Activated CD4-positive, alpha-beta T cell treated with anti-CD3 and anti-CD28 coated beads for 24 hours (primary cell): Measurements from ENCODE around the gene HPDL.

Source experiments
- DNase-seq, 2 donors: peaks; one replicate each; pipeline ENCODE4 v3.0.0-alpha.2; 2020; ENCODE audit warnings: low read depth in 2 of 2

HPDL gene

DNA sequence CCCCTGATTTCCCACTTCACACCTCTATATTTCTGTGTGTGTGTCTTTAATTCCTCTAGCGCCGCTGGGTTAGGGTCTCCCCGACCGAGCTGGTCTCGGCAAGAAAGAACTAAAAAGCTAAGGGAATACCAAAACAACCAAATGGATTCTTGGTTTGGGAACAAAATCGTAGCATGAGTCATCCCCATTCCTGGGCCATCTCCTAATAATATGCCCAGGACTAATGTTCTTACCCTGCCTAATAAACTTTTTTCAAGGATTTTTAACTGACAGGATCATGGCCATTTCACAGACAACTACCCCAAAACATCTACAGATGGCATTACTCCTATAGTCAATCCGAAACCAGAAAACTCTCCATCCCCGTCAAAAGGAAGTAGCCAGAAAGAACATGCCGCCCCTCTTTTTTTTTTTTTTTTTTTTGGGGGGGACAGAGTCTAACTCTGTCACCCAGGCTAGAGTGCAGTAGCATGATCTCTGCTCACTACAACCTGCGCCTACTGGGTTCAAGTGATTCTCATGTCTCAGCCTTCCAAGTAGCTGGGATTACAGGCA lies 4.1 kb upstream of the HPDL start:
- DNase-seq = no peak

DNA sequence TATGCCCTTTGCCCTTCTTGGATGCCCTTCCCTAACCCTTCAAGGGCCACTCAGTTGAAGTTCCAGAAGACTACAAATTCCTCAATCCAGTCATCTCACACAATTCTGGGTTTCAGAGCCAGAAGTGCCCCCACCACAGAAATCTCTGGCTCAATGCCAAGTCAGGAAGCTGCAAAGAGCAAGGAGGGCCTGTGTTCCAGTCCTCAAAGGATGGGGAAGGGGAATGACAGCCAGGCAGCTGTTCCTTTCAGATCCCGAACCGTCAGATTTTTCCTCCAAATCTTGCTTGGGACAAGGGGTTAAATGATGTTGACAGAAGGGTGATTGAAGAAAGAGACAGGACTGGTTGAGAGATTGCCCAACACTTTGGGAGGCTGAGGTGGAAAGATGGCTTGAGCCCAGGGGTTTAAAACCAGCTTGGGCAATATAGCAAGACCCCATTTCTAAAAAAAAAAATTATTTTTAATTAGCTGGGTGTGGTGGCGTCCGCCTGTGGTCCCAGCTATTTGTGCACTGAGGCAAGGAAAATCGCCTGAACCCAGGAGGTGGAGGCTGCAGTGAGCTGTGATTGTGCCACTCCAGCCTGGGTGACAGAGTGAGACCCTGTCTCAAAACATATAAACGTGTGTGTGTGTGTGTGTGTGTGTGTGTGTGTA lies 716 bp upstream of the HPDL start:
- DNase-seq = no peak

DNA sequence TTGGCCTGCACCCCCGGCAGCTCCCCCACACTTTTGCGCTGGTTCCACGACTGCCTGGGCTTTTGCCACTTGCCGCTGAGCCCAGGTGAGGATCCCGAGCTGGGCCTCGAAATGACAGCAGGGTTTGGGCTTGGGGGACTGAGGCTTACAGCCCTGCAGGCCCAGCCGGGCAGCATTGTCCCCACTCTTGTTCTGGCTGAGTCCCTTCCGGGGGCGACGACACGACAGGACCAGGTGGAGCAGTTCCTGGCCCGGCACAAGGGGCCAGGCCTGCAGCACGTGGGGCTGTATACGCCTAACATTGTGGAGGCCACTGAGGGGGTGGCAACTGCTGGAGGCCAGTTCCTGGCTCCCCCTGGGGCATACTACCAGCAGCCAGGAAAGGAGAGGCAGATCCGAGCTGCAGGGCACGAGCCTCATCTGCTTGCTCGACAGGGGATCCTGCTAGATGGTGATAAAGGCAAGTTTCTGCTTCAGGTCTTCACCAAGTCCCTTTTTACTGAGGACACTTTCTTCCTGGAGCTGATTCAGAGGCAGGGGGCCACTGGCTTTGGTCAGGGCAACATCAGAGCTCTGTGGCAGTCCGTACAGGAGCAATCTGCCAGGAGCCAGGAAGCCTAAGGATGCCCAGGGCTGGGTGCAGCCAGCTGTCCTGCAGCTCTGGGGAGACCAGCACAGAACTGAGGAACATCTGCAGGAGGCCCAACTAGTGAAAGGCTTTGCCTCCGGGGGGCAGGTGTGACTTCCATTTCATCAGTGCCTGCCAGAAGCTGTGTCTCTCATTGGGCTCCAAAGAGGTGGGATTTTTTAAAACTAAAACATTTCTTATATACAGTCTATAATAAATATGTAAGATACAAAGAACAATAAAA lies 1.2 kb downstream of the HPDL start:
- DNase-seq = no peak

DNA sequence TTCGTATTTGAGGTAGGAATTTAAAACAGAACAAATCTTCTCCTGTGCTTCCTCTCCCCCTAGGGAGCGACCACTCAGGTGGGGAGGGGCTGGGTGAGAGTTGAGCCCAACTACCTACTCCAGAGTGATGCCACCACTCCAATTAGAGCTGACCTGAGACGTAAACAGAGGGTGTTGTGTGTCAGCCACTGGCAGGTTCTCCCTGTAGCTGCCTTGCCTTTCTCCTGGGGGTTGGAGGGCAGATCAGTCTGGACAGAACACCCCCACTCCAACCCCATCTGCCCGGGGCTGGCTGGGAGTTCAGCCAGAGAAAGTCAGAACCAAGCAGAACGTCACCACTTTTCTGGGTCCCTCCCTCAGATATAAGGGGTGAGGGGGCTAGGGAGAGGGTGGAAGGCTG lies 2.0 kb downstream of the HPDL start:
- no peak for DNase-seq

DNA sequence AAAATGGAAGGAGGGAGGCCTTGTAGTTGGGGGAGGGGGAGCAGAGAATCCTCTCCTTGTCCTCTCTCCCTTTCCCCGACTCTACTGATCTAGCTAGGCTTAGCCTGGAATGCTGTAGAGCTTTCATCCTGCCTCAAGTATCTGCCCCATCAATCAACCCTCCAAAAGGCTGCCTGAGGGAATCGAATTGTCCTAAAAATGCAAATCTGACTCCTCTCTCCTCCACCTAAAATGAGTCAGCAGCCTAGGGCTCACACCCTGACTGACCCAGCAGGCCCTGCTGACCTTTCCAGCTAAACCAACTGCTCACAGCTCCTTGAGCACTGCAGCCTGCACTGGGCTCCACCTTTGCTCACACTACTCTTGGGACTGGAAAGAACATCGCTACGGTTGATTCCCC lies 2.8 kb downstream of the HPDL start:
- no peak for DNase-seq

DNA sequence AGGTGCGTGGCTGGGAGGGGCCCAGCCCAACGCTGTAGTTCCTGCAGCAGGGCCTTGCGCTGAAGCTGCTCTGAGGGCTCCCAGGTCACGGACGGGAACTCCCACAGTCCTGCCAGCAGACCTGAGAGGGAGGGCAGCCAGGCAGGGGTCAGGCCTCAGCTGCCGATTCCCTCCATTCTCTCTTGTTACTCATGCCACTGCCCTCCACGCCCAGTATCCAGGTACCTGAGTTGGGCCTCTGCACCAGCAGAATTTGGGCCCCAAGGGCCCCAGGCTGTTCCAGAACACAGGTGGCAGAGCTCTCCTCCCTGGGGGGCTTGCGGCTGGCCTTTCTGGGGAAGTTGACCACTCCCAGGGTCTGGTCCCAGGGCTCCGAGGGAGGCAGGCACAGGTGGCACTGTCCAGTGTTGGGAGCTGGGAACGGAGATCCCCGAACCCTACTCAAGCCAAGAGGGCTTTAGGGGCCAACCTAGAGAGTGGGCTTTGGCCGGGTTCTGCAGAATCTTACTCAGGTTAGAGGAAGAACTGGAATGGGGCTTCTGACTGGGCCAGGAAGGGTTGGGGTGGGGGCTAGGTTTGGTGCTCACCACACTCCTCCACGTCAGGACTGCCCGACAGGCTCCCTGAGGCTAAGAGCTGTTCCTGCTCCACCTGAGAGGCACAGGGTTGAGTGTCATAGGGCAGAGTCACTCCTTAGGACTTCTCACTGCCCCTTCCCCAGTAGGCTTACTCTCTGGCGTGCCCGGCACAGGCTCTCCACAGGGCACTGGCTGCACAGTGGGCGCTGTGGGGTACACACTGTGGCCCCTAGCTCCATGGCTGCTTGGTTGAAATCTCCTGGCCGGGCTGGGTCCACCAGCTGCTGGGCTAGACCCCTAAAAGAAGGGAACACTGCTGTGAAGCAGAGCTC lies 5.0 kb downstream of the HPDL start:
- DNase-seq = no peak

DNA sequence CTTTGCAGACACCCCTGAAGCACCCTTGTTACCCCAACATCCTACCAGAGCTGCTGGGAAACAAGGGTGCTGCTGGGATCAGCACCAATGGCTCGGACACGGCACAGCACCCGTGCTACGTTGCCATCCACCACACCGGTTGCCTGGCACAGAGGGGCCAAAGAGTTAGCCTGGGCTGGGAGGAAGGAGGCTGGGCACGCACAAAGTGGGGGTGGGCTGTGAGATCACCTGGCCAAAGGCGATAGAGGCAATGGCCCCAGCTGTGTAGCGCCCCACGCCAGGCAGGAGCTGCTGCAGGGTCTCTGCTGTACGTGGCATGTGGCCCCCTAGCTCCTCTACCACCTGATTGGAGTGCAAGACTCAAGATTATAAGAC lies 5.6 kb downstream of the HPDL start:
- DNase-seq = no peak

DNA sequence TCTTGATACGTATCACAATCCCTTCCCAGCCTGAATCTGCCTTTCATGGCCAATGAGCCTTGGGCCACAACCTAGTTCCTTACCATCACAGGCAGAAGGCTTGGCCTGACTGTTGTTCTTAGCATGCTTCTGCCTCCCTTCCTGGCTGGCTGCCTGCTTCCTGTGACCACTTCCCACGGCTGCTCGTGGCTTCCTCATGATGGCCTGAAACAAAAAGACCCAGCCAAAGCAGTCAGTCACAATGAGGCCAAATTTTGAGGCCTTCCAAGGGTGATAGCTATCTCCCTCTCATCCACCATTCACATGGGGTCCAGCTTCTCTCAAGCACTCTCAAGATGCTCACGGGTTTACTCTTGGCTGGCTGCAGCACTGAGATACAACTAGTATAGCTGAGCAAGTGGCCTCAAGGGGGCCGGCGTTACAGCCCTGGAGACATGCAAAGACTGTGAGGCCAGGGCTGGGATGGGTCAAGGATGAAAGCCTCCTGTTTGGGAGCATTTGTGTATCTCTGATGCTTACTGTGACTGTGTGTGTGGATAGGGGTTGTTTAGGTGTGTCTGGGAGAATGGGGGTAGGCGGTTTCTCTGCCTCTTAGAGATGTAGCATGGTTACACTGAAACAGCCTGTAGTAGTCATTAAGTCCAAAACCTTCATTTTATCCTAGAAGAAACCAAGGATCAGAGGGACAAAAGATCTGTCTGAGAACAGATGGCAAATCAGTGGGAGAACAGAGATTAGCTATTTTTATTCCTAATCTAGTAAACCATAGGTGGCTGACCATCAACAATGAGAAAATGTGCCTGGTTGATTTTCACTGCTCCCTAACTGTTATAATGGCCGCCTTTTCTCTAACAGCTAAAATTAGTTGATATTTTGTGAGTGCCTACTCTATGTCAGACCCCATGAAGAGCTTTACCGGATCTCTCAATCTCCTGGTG lies 7.9 kb downstream of the HPDL start:
- DNase-seq = no peak

DNA sequence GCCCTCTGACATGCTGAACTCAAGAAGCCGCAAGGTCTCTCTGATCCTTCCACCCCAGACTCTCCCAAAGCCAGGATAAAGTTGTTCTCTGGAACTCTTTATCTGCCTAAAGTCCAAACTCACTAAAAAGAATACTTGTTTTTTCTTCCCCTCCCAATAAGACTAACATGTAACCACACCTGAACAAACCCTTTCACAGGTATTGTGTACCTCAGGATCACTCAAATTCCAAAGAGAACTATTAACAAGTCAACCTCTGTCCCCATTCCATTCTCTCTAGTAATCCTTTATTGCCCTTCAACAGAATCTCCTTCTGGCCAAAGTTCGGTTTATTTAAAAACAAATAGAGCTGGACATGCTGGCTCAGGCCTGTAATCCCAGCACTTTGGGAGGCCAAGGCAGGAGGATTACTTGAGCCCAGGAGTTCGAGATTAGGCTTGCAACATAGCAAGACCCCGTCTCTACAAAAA lies 9.2 kb downstream of the HPDL start:
- DNase-seq = no peak

DNA sequence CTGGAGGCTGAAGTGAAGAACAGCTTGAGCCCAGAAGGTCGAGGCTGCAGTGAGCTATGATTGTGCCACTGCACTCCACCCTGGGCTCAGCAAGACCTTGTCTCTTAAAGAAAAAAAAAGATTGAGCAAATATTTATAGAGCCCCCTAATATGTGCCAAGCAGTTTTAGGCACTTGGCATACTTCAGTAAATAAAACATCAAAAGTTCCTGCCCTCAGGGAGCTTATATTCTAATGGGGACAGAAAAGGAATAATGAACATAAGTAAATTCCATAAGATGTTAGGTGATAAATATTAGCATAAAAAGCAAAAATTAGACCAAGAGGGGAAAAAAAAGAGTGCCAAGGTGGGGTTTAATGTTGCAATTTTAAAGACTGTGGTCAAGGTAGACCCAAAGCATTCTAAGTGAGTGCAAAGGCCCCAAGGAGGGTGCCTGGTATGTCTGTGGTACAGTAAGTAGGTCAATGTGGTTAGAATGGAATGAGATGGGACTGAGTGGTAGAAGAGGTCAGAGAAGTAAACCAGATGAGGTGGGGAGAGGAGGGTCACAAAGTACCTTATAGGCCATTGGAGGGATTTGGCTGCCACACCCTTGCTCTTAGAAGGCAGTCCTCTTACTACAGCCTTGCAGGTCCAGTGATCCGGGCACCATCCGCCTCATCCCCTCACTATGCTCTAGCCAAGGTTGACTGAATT lies 11.1 kb downstream of the HPDL start:
- no peak for DNase-seq

DNA sequence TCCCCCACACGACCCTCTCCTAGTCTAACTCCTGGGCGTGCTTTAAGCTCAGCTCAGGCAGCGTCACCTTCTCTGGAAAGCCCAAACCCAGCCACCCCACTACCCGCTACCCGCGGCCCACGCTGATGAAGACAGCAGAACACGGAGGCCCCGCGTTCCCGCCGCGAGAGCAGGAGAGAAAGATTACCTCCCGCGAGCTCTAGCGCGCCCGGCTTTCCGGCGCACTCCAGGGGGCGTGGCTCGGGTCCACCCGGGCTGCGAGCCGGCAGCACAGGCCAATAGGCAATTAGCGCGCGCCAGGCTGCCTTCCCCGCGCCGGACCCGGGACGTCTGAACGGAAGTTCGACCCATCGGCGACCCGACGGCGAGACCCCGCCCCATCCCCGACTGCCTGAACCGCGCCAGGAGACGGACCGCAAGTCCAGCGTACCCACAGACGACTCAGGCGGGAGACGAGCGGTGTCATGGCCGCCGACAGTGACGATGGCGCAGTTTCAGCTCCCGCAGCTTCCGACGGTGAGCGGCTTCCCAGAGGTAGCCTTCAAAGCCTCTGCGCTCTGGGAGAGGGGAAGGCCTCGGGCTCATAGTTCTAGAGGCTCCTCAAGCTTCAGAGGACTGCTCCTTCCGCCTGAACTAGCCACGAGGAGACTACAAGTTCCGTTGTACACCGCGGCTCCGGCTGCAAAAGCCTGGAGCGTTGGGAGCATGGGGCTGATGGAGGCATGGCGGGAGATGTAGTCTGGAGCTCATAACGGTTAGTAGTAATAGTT lies 13.3 kb downstream of the HPDL start, which contains the start of the genes MUTYH and TOE1:
Gene MUTYH (minus strand): TSS at position 652 of the 770 bp plus-strand sequence. CDS start 5,935 bp downstream, outside the sequence.
Gene TOE1 (plus strand): TSS at position 382 of the 770 bp plus-strand sequence. CDS start 83 bp downstream, at position 465.
- DNase-seq = peak; percentile 88 to 98

DNA sequence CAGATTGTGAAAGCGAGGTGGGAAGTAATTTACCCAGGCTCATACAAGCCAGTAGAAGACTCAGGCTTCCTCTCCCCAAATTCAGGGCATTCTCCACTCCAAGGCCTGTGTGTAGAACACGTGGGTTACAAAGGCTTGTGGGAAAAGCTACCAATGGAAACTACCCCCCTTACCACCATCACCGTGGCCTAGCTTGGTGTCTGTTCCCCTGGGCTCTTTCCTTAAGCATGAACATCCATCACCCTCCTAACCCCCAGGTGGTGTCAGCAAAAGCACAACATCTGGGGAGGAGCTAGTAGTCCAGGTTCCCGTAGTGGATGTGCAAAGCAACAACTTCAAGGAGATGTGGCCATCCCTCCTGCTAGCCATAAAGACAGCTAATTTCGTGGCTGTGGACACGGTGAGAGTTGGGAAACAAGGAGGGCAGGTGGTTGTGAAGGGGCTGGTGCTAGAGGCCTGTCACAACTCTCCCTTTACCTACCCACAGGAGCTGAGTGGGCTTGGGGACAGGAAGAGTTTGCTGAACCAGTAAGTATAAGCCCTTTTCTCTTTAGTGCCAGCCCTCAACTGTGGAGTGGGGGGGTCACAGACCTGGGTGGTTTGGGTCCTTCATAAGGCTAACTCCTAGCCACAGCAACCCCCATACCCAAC lies 14.2 kb downstream of the HPDL start:
- DNase-seq = no peak

DNA sequence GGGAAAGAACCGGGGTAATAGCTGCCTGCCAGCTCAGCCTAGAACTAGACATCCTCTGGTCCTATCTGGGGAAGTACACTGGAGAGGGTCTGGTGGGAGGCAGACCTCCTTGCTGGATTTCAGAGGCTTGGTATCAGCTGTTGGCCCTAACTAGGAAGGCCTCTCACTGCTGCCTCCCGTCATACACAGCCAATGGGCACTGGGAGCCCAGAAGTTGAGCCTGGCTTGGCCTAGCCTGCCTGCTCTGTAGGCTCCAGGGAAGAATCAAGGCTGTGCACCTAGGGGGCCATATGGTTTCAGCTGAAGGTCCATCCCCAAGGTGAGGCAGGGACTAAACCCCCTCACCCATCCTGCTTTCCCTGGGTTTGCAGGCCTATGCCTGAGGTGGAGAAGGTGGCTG lies 17.8 kb downstream of the HPDL start:
- DNase-seq = no peak

DNA sequence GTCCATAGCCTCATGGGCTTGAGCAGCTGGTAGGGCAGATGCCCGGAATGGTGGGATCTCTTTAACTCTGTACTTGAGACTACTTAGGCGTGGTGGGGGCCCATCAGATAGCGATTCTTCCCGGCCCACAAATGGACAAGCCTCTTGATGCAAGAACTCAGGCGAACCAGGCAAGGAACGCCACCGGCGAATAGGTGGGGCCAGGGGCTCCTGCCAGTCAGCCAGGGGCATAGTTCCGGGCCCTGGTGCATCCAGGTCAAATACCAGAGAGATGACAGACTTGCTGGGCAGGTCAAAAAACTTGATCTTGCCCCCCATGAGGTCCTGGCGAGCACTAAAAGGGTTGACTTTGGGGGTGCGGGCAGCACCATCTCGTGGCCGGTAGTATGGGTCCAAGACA lies 18.3 kb downstream of the HPDL start:
- no peak for DNase-seq

DNA sequence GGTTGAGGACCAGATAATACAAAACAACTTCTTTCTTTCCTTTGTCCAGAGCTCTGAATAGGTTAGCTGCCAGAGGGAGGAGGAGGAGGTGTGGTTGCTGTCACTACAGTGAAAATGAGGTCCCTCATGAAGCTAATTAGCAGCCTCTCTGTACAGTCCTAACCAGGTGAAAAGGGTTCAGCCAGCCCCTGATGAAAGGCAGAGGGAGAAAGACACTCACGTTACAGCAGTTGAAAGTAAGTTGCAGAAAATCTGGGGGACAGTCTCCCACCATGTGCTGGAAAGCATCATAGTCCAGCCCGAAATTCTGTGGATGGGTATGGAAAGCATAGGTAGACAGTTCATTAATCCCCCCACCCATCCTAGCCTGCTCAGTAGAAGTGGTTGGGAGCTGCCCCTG lies 19.8 kb downstream of the HPDL start:
- no peak for DNase-seq

DNA sequence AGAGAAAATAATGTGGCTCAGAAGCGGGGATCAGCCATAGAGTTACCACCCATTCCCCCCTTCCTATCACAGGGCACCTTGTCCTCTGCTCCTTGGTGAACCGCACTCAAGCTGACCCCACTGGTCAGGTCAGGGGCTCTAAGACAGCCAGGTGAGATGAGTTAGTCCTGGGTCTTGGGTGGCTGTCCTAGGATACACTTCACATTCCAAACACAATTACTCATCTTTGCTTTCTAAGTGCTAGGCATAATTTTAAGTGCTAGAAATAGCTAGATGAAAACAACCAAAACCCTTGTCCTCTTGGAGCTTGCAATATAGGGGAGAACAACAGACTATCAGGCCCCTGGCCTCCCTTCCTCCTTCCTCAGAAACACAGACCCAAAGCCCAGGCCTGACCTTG lies 21.3 kb downstream of the HPDL start:
- no peak for DNase-seq

DNA sequence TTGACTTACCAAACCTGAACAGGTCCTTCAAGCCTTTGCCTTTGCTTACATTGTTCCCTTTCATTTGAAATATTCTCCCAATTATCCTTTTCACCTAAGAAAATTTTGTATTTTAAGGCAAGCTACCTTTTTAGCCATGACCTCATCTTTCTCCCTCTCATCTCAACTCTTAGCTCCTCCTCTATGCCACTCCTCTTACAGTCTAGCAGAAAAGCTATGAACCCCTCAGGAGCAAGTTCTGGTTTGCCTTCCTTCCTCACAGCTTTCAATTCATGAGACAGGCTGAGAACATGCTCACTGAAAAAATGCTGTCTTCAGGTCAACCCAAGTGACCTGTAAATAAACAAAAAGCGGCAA lies 21.9 kb downstream of the HPDL start:
- DNase-seq = no peak

DNA sequence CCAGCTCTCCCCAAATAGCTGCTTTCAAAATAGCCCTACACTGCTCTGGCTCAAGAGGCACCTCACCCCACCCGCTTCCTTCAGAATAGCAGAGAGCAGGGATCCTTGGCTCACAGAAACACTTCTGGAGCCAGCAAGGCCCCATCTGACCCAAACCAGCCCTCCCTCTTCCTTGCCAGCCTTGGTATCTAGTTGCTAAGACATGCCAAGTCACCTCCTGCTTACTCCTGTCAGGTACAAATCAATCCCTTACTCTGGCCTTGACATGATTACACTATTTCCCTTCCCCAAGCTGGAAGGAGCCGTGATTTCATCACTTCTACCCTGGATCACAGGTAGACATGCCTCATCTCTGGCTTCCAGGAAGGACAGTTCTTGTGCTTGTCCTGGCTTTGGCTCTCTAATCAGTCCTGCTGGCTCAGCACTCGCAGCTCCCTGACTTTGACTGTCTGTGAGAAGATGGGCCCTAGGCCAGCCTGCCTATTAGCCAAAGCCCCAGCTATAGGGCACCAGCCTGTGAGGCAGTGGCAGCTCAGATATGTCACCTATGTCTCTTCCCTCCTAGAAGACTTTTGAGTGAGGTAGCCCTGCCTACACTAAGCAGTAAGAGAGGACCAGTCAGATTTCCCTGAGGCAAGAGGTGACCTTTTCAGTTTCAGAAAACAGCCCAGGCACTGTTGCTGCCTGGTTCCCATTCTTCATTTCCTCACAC lies 22.4 kb downstream of the HPDL start:
- no peak for DNase-seq
